BJ (cell line): ENCODE data around the gene TEX19. TPM values are rescaled to one million over a fixed set of nuclear protein-coding genes. Genes with fewer than 3 reads are reported as not detected.
"Not testable (repeated sequence)": the region's sequence is repeated elsewhere in the genome, so short reads cannot be mapped to it uniquely, and the experiment has no call there.

ENCODE experiments used
- CTCF ChIA-PET: fragments of 350-600 bp; formaldehyde crosslinking; extraction: SDS; loops from one replicate; lab custom pipeline; 2021; ENCODE audit warnings: antibody characterized with exemption, inconsistent platforms; lab: Yijun Ruan, JAX
- POLR2A ChIA-PET: fragments of 300-600 bp; sonication (Branson Sonifier 250); formaldehyde crosslinking; extraction: SDS; loops from one replicate; lab custom pipeline; 2021; ENCODE audit warnings: antibody characterized with exemption; lab: Charles Lee
- DNase-seq: peaks from one replicate; pipeline ENCODE4 v3.0.0-alpha.2; 2011; ENCODE audit warnings: low read depth
- H3K27me3 ChIP-seq: 2 replicates; pipeline ENCODE4 v1.6.0; 2011; ENCODE audit warnings: low read length; ENCODE audit not compliant: control insufficient read depth, insufficient read depth
- H3K36me3 ChIP-seq: 2 replicates; pipeline ENCODE4 v1.5.1; 2011; ENCODE audit warnings: low read length; ENCODE audit not compliant: control insufficient read depth, insufficient read depth
- H3K4me3 ChIP-seq: 2 replicates; pipeline ENCODE4 v1.5.1; 2011; ENCODE audit warnings: low read depth, mild to moderate bottlenecking, control low read depth, low read length
- polyA plus RNA-seq: library from polyadenylated mRNA; depleted of rRNA; stranded (reverse); fragments of >200 nt; gene quantifications from 2 replicates; pipeline ENCODE4 v1.2.3, GENCODE V29; 2011
- TF ChIP-seq, protein P1 (sequence below): IDR thresholded peaks from 2 replicates; pipeline ENCODE4 v1.5.1; 2011; ENCODE audit warnings: low read depth, mild to moderate bottlenecking, control low read depth, inconsistent platforms, low read length, moderate library complexity; ENCODE audit not compliant: insufficient read depth

Gene TEX19
- polyA plus RNA-seq, 1 experiment: 0.06 TPM

DNA sequence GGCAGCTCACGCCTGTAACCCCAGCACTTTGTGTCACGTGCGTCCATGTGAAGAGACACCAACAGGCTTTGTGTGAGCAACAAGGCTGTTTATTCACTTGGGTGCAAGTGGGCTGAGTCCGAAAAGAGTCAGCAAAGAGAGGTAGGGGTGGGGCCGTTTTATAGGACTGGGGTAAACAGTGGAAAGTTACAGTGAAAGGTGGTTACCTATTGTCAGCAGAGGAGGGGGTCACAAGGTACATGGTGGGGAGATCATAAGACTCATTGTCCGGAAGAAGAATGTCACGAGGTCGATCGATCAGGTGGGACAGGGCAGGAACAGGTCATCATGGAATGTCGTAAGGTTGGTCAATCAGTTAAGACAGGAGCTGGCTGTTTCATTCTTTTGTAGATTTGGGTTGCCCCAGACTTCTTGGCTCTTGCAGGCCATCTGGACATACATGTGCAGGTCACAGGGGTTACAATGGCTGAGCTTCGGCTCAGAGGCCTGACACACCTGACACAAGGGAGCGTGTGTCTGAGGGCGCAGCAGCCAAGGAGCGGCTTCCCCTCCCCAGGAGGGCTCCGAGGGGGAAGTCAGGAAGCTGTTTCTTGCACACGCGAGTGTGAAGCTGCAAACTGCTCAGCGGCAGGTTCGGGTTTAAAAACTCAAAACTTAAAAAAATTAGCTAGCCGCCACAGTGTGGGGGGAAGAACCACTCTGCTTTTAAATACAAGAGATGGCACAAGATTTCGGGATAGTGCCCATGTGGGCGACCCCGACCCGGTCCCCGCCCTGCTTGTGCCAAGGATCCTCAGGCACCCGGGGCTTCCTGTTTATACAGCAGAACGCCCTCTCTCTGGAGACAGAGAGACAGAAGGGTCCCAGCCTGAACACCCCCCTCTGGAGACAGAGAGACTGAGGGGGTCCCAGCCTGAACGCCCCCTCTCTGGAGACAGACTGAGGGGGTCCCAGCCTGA, 12.4 kb upstream of the TEX19 start:
- CTCF ChIA-PET: interaction anchor here (1.2 to 1.5 kb wide), 2 partner anchors 46 to 68 kb away, joined by 3 read pairs; no protein-coding TSS in a partner anchor
- TF ChIP-seq, protein P1, sequence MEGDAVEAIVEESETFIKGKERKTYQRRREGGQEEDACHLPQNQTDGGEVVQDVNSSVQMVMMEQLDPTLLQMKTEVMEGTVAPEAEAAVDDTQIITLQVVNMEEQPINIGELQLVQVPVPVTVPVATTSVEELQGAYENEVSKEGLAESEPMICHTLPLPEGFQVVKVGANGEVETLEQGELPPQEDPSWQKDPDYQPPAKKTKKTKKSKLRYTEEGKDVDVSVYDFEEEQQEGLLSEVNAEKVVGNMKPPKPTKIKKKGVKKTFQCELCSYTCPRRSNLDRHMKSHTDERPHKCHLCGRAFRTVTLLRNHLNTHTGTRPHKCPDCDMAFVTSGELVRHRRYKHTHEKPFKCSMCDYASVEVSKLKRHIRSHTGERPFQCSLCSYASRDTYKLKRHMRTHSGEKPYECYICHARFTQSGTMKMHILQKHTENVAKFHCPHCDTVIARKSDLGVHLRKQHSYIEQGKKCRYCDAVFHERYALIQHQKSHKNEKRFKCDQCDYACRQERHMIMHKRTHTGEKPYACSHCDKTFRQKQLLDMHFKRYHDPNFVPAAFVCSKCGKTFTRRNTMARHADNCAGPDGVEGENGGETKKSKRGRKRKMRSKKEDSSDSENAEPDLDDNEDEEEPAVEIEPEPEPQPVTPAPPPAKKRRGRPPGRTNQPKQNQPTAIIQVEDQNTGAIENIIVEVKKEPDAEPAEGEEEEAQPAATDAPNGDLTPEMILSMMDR: no peak
- Histone ChIP-seq H3K4me3 (no peak overlapping the region), H3K36me3 (no peaks in the 10 kb centered on the region), H3K27me3 (no peaks in the 10 kb centered on the region)
- POLR2A ChIA-PET: no interaction called here
- DNase-seq: no peak

DNA sequence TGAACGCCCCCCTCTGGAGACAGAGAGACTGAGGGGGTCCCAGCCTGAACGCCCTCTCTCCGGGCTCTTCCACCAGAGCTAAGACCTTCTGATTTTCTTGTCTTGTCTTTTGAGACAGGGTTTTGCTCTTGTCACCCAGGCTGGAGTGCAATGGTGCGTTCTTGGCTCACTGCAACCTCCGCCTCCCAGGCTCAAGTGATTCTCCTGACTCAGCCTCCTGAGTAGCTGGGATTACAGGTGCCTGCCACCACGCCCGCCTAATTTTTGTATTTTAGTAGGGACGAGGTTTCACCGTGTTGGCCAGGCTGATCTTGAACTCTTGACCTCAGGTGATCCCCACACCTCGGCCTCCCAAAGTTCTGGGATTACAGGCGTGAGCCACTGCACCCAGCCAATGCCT, 11.1 kb upstream of the TEX19 start:
- H3K27me3 ChIP-seq, DNase-seq, CTCF ChIA-PET, H3K36me3 ChIP-seq, H3K4me3 ChIP-seq, POLR2A ChIA-PET: not testable (repeated sequence)

DNA sequence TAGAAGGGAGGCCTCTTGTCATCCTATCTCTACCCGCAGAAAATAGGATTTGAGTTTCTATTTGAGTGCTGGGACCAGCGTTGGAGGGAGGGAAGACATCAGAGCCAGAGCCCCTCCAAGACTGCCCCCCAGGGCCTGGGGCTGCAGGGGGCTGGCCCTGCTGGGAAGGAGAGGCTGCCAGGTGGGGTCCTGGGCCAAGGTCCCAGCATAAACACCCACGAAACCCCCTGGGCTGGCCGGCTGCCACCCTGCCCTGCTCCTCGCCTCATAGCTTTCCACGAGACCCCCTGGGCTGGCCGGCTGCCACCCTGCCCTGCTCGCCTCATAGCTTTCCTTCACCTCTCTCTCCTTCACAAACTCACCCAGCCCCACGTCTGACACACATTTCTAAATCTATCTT, 10.6 kb upstream of the TEX19 start:
- no peaks in the 10 kb centered on the region for H3K36me3 ChIP-seq
- TF ChIP-seq, protein P1: no peak
- CTCF ChIA-PET: interaction anchor here (1.7 kb wide), 1 partner anchor 104 kb away, joined by 4 read pairs; no protein-coding TSS in a partner anchor
- H3K27me3 ChIP-seq: no peaks in the 10 kb centered on the region
- POLR2A ChIA-PET: no interaction called here
- no peak for DNase-seq
- no peak overlapping the region for H3K4me3 ChIP-seq

DNA sequence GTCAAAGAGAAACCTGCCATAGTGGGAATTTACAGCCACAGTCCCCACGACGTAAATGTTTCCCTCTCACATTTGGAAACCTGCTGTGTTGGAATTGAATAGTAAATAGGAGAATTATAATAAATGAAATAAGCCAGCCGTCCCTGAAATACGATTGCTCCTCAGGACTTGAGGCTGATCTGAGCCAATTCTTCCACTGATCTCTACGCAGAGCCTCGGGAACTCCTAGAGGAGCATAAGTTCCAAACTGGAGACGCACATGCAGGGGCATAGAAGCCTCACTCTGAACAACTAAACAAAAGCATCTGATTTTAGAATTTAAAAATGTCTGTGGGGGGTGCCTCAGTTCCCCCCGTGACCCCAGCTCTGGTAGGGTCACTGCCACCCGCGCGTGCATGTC, 10.2 kb upstream of the TEX19 start:
- TF ChIP-seq, protein P1: no peak
- H3K36me3 ChIP-seq: no peaks in the 10 kb centered on the region
- no peak overlapping the region for H3K4me3 ChIP-seq
- no peak for DNase-seq
- H3K27me3 ChIP-seq: no peaks in the 10 kb centered on the region
- CTCF ChIA-PET: interaction anchor here (1.7 kb wide), 1 partner anchor 105 kb away, joined by 4 read pairs; no protein-coding TSS in a partner anchor
- POLR2A ChIA-PET: interaction anchor here (0.6 kb wide), 1 partner anchor 19 kb away, joined by 3 read pairs; no protein-coding TSS in a partner anchor

DNA sequence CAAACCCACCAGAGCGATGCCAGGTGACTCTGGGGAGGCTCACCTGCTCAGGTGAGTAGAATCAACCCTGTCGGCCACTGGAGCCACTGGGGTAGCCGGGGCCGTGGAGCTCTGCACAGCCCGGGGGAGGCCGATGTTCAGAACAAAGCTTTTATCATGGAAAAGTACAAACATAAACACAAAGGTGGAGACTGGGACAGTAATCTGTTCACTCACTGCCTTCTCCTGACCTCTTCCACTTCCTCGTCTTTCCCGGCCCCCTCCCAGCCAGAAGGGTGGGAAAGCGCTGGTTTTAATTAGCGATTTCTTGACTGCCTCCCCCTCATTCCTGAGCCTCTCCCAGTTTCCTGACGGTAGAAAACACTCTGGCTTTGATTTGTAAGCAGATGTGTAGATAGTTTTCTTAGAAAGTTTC, 9.8 kb upstream of the TEX19 start:
- no peaks in the 10 kb centered on the region for H3K36me3 ChIP-seq
- ChIA-PET POLR2A (interaction anchor here (0.6 kb wide), 1 partner anchor 19 kb away, joined by 3 read pairs; no protein-coding TSS in a partner anchor), CTCF (interaction anchor here (0.6 to 4.2 kb wide), 7 partner anchors 48 to 160 kb away, joined by 3 to 36 read pairs (median 4); partner anchors contain the start of gene NARF)
- H3K27me3 ChIP-seq: peaks cover 3% of the 10 kb centered on the region; the same call in 1 of the 2 replicates
- no peak overlapping the region for H3K4me3 ChIP-seq
- DNase-seq: peak; percentile 76
- TF ChIP-seq, protein P1: no peak
